HEK293 (cell line): ENCODE results near the gene PKP4.

Experiments
- GLI4 ChIP-seq: fragments of 450-650 bp; formaldehyde crosslinking; IDR thresholded peaks from 2 replicates; pipeline ENCODE4 v1.5.1; 2016; ENCODE audit warnings: missing biosample characterization, missing genetic modification characterization
- REST ChIP-seq: fragments of 450-650 bp; formaldehyde crosslinking; IDR thresholded peaks from 2 replicates; pipeline ENCODE4 v1.5.1; 2016; ENCODE audit warnings: missing biosample characterization, missing genetic modification characterization
- ZBTB10 ChIP-seq: fragments of 450-650 bp; formaldehyde crosslinking; IDR thresholded peaks from 2 replicates; pipeline ENCODE4 v1.5.1; 2016; ENCODE audit warnings: missing biosample characterization, missing genetic modification characterization
- ZBTB7A ChIP-seq: fragments of 450-650 bp; formaldehyde crosslinking; IDR thresholded peaks from 2 replicates; pipeline ENCODE4 v1.5.1; 2016; ENCODE audit warnings: low read depth, missing biosample characterization, missing genetic modification characterization
- ZNF138 ChIP-seq: fragments of 450-650 bp; formaldehyde crosslinking; IDR thresholded peaks from 2 replicates; pipeline ENCODE4 v1.5.1; 2016; ENCODE audit warnings: missing biosample characterization, missing genetic modification characterization, borderline replicate concordance
- ZNF239 ChIP-seq: fragments of 450-650 bp; formaldehyde crosslinking; IDR thresholded peaks from 2 replicates; pipeline ENCODE4 v1.5.1; 2016; ENCODE audit warnings: missing biosample characterization, missing genetic modification characterization
- ZNF292 ChIP-seq: fragments of 450-650 bp; formaldehyde crosslinking; IDR thresholded peaks from 2 replicates; pipeline ENCODE4 v1.5.1; 2016; ENCODE audit warnings: low read depth, missing biosample characterization, missing genetic modification characterization, borderline replicate concordance
- ZNF366 ChIP-seq: fragments of 450-650 bp; formaldehyde crosslinking; conservative IDR thresholded peaks from 2 replicates; pipeline ENCODE4 v1.5.1; 2016; ENCODE audit warnings: missing biosample characterization, missing genetic modification characterization
- ZNF660 ChIP-seq: fragments of 450-650 bp; IDR thresholded peaks from 2 replicates; pipeline ENCODE4 v1.5.1; 2018; ENCODE audit warnings: missing biosample characterization, mild to moderate bottlenecking, missing genetic modification characterization
- TF ChIP-seq, protein P1 (sequence below): fragments of 450-650 bp; formaldehyde crosslinking; IDR thresholded peaks from 2 replicates; pipeline ENCODE4 v1.5.1; 2016; ENCODE audit warnings: missing biosample characterization, missing genetic modification characterization
- TF ChIP-seq, protein P2 (sequence below): fragments of 450-650 bp; formaldehyde crosslinking; IDR thresholded peaks from 2 replicates; pipeline ENCODE4 v1.5.1; 2016; ENCODE audit warnings: missing biosample characterization, missing genetic modification characterization

- TF ChIP-seq ZNF292 (tag by site-specific recombination), result no peak
- no peak for TF ChIP-seq ZBTB7A (tag by site-specific recombination)
- TF ChIP-seq ZBTB10, result no peak
- TF ChIP-seq, protein P1, sequence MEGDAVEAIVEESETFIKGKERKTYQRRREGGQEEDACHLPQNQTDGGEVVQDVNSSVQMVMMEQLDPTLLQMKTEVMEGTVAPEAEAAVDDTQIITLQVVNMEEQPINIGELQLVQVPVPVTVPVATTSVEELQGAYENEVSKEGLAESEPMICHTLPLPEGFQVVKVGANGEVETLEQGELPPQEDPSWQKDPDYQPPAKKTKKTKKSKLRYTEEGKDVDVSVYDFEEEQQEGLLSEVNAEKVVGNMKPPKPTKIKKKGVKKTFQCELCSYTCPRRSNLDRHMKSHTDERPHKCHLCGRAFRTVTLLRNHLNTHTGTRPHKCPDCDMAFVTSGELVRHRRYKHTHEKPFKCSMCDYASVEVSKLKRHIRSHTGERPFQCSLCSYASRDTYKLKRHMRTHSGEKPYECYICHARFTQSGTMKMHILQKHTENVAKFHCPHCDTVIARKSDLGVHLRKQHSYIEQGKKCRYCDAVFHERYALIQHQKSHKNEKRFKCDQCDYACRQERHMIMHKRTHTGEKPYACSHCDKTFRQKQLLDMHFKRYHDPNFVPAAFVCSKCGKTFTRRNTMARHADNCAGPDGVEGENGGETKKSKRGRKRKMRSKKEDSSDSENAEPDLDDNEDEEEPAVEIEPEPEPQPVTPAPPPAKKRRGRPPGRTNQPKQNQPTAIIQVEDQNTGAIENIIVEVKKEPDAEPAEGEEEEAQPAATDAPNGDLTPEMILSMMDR (tag by site-specific recombination), result no peak
- no peak for TF ChIP-seq ZNF660 (tag by site-specific recombination)
- no peak for TF ChIP-seq REST (tag by site-specific recombination)
- no peak for TF ChIP-seq GLI4 (tag by site-specific recombination)
- TF ChIP-seq ZNF138 (tag by site-specific recombination), result no peak
- TF ChIP-seq, protein P2, sequence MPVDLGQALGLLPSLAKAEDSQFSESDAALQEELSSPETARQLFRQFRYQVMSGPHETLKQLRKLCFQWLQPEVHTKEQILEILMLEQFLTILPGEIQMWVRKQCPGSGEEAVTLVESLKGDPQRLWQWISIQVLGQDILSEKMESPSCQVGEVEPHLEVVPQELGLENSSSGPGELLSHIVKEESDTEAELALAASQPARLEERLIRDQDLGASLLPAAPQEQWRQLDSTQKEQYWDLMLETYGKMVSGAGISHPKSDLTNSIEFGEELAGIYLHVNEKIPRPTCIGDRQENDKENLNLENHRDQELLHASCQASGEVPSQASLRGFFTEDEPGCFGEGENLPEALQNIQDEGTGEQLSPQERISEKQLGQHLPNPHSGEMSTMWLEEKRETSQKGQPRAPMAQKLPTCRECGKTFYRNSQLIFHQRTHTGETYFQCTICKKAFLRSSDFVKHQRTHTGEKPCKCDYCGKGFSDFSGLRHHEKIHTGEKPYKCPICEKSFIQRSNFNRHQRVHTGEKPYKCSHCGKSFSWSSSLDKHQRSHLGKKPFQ (tag by site-specific recombination), result no peak
- no peak for TF ChIP-seq ZNF239 (tag by site-specific recombination)
- no peak for TF ChIP-seq ZNF366 (tag by site-specific recombination)
These were observed 24.4 kb downstream of the PKP4 start for GRCh38 chr2:158481116-158481515.
